ENCODE measurements around the gene PRKAG2. TPM values are rescaled to one million over a fixed set of nuclear protein-coding genes. Genes with fewer than 3 reads are reported as not detected.
A peak's percentile ranks its signal among the peaks of the same experiment; 100 is the strongest.

Gene PRKAG2
- total and polyA plus RNA-seq, 8 donors: 12.9 to 34.6 (median 18.0) TPM

DNA sequence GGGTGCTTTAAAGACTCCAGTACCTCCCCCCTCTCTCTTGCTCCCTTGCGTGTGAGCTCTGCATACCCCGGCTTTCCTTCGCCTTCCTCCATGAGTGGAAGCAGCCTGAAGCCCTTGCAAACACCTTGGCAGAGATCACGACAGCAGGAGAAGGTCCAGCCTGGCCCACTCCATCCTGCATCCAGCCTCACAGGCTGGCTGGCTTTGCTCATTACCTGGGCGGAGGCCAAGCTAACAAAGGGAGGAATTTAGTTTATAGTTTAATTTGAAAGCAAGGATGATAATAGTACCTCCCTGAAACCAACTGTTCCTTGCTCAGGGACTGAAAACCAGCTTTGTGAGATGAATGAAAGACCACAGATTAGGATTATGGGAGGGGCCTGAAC lies 99.4 kb downstream of the PRKAG2 start:
- Histone ChIP-seq H3K27me3 (no peaks in the 10 kb centered on the region), H3K9me3 (no peaks in the 10 kb centered on the region), H3K27ac (no peak overlapping the region), H3K4me3 (no peak overlapping the region), H3K4me1 (peaks cover 0 to 2% of the 10 kb centered on the region in 2 donors), H3K36me3 (peaks cover 0 to 13% of the 10 kb centered on the region in 2 donors)
- no peak for ATAC-seq
- intact Hi-C loops (cut with DNase I): no loop called here
- DNase-seq: no peak
- TF ChIP-seq CTCF (IDR thresholded peaks at IDR 0.05): no peak

GRCh38 chr7:151776876-151777494 lies 99.9 kb downstream of the PRKAG2 start:
- intact Hi-C loops (cut with DNase I): no loop called here
- TF ChIP-seq CTCF (IDR thresholded peaks at IDR 0.05): no peak
- no peaks in the 10 kb centered on the region for H3K9me3 ChIP-seq
- peak in 1 of 4 donors; percentile 55 for DNase-seq
- H3K4me3 ChIP-seq: no peak overlapping the region
- no peaks in the 10 kb centered on the region for H3K4me1 ChIP-seq
- H3K27ac ChIP-seq: no peak overlapping the region
- peaks cover 0 to 13% of the 10 kb centered on the region in 2 donors for H3K36me3 ChIP-seq
- ATAC-seq: no peak
- H3K27me3 ChIP-seq: no peaks in the 10 kb centered on the region

DNA sequence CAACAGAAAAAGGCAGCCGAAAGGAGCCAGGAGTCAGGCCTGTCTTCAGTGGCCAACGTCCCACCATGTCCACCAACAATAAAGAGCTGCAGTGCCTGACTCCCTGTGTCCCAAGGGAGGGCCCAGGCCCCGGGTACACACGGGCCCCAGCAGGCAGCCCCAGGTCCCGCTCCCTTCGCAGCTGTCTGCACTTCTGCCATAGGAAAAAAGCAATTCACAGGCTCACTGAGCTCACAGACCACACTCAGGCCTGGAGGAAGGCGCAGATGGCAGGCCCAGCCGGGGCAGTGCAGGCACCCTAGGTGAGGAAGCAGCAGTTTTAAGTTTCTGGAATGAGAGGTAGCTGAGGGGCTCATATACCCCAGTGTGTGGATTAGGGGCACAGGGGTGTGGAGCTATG lies 100.5 kb downstream of the PRKAG2 start:
- TF ChIP-seq CTCF (IDR thresholded peaks at IDR 0.05): no peak
- no peak for ATAC-seq

DNA sequence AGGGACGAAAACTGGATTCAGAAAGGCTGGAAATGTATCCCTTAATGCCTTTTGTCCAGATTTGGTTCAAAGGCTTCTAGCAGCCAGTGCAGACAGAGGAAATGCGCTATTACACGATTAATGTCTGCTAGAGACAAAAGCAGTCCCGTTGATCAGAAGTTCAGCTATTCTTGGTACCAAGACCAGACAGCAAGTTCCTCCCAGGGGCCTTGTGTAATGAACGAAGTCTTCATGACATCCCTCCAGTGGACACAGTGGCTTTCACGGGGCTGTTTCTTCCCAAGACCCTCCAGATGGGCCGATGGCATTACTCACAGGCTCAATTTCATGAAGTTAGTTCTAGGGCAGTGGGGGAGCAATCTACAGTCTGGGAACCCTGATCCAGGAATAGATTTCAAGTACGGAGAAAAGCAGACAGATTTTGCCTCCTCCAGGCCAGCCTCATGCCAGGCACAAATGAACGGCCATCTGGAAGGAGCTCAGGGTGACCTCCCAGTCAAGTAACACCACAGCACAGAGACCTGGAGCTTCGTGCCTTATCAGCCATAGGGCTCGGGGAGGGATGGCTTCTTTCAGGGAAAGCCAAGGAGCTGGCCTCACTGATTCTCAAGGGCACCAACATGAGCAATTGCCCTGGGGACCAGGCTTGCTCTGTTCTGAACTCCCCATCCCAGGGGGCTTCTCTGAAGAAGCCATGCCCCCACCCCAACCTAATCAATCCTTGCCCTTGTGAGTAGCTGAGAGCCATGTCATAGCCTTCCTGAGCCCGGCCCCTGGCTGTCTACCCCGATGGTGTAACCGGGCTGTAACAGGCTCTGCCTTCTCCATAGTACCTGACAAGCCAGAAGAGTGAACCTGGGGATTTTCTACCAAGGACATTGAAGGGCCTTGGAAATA lies 101.1 kb downstream of the PRKAG2 start:
- H3K36me3 ChIP-seq: peaks cover 0 to 9% of the 10 kb centered on the region in 2 donors
- H3K27me3 ChIP-seq: no peaks in the 10 kb centered on the region
- intact Hi-C loops (cut with DNase I): no loop called here
- H3K4me1 ChIP-seq: no peaks in the 10 kb centered on the region
- H3K27ac ChIP-seq: no peak overlapping the region
- ATAC-seq: no peak
- H3K9me3 ChIP-seq: no peaks in the 10 kb centered on the region
- peak in 1 of 4 donors; percentile 15 for DNase-seq
- TF ChIP-seq CTCF (IDR thresholded peaks at IDR 0.05): no peak
- no peak overlapping the region for H3K4me3 ChIP-seq

More for the DNA sequence above, 100.5 kb downstream of the PRKAG2 start:
- Histone ChIP-seq H3K27ac (no peak overlapping the region), H3K4me3 (no peak overlapping the region), H3K27me3 (no peaks in the 10 kb centered on the region), H3K9me3 (no peaks in the 10 kb centered on the region), H3K4me1 (no peaks in the 10 kb centered on the region), H3K36me3 (peaks cover 0 to 13% of the 10 kb centered on the region in 2 donors)
- DNase-seq: peak in 1 of 4 donors; percentile 57
- intact Hi-C loops (cut with DNase I): no loop called here

- peak in 1 of 4 donors; percentile 23 for DNase-seq
- Histone ChIP-seq H3K9me3 (no peaks in the 10 kb centered on the region), H3K36me3 (peaks cover 0 to 1% of the 10 kb centered on the region in 2 donors), H3K27ac (no peak overlapping the region), H3K27me3 (no peaks in the 10 kb centered on the region), H3K4me3 (no peak overlapping the region), H3K4me1 (no peaks in the 10 kb centered on the region)
- no peak for TF ChIP-seq CTCF (IDR thresholded peaks at IDR 0.05)
- ATAC-seq: no peak
- intact Hi-C loops (cut with DNase I): no loop called here
These were observed 102.0 kb downstream of the PRKAG2 start for GRCh38 chr7:151774951-151775350.

Data from left lung (tissue), 10 donors.